Endothelial cell of coronary artery (primary cell): ENCODE results near the gene SMAD3. TPM values are rescaled to one million over a fixed set of nuclear protein-coding genes. Genes with fewer than 3 reads are reported as not detected.

Experiments
- total RNA-seq: library from RNA; depleted of rRNA; stranded (reverse); fragments of >200 nt; gene quantifications from 2 replicates; pipeline ENCODE4 v1.2.3, GENCODE V29; 2014

Gene SMAD3
- total RNA-seq = 27.3 and 45.7 TPM in 2 replicates

GRCh38 chr15:67065531-67066005 lies at the start of gene SMAD3:
TSS of gene SMAD3 (plus strand) at chr15:67065602. CDS start at chr15:67066155, 553 bp downstream.

Other genes with a start within 250 kb of the SMAD3 start
- gene AAGAB, start 189.1 kb downstream of the SMAD3 start, total RNA-seq = 38.6 and 41.9 TPM in 2 replicates
- 1.2 and 1.3 TPM in 2 replicates for gene IQCH, start 189.2 kb downstream of the SMAD3 start, total RNA-seq